GM18526 (cell line): ENCODE measurements around the gene RTL5.

Source experiments
- POLR2A ChIP-seq: IDR thresholded peaks from 3 replicates; pipeline ENCODE4 v1.6.1; 2011; ENCODE audit not compliant: insufficient read length; ENCODE audit errors: extremely low read depth

The RTL5 gene

GRCh38 chrX:72122621-72123337 is 8.9 kb downstream of the RTL5 start:
- no peak for TF ChIP-seq POLR2A

DNA sequence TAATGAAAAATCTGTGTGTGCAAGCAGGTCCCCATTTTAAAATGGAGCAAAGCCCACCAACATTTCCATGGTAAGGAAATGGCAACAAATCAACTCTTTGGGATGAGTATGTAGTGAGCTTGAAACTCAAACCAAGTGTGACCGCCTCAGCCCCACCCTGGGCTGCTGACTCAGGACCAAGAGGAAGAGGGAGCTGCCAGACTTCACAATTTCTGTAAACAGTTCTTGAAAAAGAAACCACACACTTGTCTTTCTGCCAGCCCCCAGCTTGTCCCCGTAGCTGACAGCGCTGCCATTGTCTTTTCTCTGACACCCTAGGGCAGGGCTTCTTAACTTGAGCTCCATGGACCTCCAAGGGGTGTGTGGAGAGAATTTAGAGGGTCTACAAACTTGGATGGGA is 10.3 kb downstream of the RTL5 start:
- TF ChIP-seq POLR2A: no peak

- TF ChIP-seq POLR2A: no peak
Observed at GRCh38 chrX:72120837-72121236, 10.9 kb downstream of the RTL5 start.

DNA sequence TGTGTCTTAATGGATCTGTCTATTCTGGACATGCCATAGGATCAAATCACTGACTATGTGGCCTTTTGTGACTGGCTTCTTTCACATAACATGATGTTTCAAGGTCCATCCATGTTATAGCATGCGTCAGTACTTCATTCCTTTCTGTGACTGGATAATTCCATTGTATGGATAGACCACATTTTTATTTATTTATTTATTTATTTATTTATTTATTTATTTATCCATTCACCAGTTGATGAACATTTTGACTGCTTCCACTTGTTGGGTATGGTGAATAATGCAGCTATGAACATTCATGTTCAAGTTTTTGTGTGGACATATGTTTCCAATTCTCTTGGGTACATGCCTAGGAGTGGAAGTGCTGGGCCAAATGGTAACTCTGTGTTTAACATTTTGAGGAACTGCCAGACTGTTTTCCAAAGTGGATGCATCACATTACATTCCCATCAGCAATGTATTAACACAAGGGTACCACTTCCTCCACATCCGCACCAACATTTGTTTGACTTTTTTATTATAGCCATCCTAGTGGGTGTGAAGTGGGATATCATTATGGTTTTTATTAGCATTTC is 14.0 kb downstream of the RTL5 start:
- TF ChIP-seq POLR2A: no peak

- TF ChIP-seq POLR2A: no peak
Observed at GRCh38 chrX:72115380-72115779, 16.3 kb downstream of the RTL5 start.

DNA sequence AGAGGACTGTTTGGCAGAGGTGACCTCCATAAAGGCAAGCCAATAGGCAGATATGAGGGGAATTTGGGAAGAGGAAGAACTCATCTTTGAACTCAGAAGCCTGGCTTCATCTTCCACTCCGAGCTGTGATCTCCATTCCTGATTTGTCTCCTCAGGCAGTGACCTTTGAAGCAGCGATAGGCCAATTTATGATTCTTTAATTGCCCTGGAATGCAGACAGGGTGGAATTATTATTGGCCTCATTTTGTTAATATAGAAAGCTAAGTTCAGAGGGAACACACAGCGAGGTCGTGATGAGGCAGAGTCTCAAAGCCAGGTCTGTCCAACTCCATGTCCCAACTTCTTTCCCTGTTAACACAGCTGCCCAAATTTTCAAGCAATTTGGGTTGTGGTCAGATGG is 16.9 kb downstream of the RTL5 start:
- no peak for TF ChIP-seq POLR2A

DNA sequence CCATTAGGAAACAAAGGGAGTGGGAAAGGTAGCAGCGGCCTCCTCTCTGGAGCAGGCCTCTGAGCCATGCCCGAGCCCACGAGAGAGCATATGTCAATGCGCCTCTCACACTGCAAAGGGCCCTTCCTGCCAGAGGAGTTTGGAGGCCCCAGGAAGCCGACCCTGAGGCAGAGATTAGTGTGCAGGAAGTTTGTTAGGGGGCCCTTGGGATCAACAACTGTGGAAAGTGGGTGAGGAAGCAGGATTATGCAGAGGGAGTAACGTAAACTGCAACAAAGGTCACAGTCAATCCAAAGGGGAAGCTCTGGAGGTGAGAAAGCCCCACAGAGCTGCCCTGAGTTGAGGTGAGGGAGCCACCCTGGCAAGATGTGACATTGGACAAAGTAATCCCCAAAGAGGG is 17.4 kb downstream of the RTL5 start:
- TF ChIP-seq POLR2A: no peak

GRCh38 chrX:72113461-72113860 is 18.3 kb downstream of the RTL5 start:
- no peak for TF ChIP-seq POLR2A

DNA sequence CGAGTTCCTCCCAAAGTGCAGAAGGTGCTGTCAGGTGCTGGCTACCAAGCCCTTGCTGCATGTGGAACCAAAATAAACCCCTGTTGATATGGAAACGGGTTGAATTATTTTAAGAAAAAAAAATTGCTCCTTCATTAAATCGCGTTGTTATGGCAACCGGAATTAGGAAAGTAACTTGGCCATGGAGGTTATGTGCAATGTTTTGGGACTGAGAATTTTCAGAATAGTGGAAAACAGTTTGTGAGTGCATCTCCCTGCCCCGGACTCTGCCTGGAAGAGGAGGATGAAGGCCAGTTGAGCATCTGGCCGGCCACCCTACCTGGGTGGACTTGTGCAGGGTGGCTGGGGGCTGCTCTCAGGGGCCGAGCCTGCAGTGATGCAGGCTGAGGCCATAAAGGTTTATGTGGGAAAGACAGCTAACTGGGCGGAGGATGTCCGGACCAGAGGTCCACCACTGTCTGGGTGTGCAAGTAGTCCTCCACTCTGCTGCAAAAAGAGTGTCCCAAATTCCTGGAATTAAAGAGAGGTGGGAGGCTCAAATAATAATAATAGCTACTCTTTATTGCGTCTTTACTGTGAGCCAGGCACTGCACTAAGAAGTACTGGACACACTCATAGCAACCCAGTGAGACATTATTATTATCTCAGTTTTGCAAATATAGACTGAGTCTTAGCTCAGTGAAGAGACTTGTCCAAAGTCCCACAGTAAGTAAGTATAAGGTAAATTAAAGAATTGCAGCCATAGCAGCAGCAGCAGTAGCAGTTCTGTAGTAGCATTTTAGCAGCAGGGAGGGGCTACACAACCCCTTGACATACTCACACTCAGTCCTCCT is 20.6 kb downstream of the RTL5 start:
- no peak for TF ChIP-seq POLR2A

DNA sequence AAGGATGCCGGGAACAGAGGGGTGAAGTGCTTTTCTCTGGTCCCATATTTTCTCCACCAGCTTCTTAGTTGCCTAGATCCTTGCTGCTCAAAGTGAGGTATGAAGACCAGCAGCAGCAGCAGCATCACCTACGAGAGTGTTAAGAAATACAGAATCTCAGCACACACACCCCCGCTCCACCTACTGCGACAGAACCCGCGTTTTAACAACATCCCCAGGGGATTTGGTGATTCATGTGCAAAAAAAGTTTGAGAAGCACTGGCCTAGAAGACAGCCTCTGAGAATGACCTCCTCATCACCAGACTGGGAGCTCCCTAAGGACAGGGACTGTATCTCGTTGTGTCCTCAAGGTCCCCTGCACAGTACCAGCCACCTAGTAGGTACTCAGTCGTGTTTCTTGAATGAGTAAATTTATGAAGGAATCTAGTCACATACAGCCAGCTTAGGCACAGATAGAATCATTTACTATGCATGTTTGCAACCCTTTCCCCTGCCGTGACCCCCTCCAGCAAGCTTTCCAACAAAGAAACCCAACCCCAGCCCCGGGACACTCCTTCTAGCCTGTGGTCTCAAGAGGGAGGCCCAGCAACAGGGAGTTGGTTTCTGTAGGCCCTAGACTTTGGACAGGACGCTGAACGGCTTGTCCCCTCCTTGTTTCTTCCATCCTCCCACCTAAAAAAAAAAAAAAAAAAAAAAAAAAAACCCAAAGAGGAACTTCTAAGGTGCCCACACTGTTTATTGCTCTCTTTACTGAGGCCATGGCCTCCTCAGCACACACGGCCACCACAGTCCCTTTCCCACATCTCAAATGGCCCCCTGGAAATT is 21.5 kb downstream of the RTL5 start:
- no peak for TF ChIP-seq POLR2A

GRCh38 chrX:72108666-72109065 is 23.0 kb downstream of the RTL5 start:
- no peak for TF ChIP-seq POLR2A

GRCh38 chrX:72107841-72108595 is 23.7 kb downstream of the RTL5 start:
- TF ChIP-seq POLR2A: no peak

GRCh38 chrX:72107320-72107719 is 24.4 kb downstream of the RTL5 start:
- TF ChIP-seq POLR2A: no peak

- TF ChIP-seq POLR2A: no peak
Observed at GRCh38 chrX:72105436-72105835, 26.3 kb downstream of the RTL5 start.

DNA sequence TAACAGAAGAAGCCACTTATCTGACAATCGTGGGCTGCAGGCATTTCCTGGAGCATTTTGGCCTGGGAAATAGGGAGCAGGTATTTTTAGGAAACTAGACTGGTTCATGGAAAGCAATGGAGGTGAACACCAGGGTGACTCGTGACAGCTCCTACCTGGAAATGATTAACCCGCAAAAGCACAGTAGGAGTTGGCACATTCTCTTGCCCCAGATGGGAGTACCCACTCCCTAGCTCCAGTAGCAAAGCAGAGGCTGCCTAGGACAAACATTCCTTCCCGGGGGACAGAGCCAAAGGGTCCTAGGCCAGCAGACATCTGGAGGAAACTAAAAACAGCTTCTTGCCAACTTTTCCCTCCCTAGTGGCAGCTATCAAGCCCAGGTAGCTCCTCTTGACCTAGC is 29.0 kb downstream of the RTL5 start:
- no peak for TF ChIP-seq POLR2A
